Ecto neural progenitor cell (in vitro differentiated cells): ENCODE results near the gene SEC61B.

ENCODE experiments used
- DNase-seq: peaks from one replicate; pipeline ENCODE4 v3.0.0-alpha.2; 2018; ENCODE audit warnings: low spot score

The SEC61B gene

DNA sequence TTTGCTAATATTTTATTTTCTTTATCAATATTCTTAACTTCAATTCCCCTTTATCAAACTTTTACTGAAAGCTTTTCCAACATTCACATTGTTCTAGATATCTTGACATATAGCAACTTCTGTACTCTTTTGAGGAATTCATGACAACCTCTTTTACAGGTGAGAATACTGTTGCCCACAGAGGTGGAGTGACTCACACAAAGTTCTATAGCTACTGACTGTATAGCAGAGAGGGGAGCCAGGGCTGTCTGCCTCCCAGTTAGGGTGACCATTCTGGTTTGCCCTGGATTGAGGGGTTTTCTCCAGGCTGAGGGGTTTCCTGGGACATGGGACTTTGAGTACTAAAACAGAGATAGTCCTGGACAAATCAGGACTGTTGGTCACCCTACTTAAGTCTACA is 16.2 kb downstream of the SEC61B start:
- no peak for DNase-seq

GRCh38 chr9:99239341-99240060 is 17.4 kb downstream of the SEC61B start:
- DNase-seq = no peak

DNA sequence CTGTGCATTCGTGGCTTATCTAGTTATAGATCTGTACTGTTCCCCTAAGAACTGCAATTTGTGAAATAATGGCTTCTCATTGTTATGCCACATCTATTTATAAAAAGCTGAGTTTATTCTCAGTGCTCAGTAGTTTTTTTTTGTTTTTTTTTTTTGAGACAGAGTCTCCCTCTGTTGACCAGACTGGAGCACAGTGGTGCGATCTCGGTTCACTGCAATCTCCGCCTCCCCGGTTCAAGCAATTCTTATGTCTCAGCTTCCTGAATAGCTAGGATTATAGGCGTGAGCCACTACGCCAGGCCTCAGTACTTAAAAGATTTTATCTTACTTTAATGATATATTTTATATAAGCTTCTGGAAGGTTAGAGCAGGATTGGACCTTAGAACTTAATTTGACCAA is 19.0 kb downstream of the SEC61B start:
- no peak for DNase-seq

- no peak for DNase-seq
These were observed 22.5 kb downstream of the SEC61B start for GRCh38 chr9:99244344-99245260.

DNA sequence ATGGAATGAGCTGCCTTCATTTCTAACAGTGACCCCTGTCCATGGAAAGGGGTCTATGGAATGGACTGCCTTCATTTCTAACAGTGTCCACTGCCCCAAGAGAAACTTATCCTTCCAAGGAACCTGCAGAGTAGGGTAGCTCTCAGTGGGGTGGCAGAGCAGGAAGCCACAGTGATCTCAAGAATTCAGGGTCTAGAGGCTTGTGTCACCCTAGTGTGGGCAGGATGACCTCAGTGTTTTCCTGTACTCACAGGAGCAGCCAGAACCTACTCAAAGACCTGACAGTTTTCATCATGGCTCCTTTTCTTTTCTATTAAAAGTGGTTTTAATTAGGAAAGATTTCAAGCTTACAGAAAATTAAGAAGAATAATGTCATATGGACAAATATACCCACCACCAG is 27.5 kb downstream of the SEC61B start:
- DNase-seq = no peak

DNA sequence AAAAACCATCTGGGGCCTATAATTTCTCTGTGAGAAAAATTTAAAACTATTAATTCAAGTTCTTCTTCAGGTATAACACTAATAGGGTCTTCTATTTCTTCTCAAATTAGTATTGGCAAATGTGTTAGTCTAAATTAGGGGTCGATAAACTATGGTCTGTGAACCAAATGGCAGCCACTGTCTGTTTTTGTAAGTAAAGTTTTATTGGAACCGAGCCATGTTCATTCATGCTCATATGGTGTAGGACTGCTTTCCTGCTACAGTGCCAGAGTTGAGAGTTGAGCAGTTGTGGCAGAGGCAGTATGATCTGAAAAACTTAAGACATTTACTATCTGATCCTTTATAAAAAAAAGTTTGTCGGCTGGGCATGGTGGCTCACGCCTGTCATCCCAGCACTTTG is 29.1 kb downstream of the SEC61B start:
- no peak for DNase-seq

DNA sequence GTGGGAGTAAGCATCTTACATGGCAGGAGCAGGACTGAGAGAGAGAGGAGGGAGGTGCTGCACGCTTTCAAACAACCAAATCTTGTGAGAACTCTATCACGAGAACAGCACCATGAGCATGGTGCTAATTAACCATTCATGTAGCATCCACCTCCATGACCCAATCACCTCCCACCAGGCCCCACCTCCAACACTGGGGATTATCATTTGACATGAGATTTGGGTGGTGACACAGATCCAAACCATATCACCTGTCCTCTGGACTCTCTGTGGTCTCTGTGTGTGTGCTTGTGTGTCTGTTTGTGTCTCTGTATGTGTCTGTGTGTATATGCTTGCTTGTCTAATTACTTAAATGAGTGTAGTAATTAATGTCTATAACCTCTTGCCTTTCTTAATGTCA is 31.1 kb downstream of the SEC61B start:
- no peak for DNase-seq

- no peak for DNase-seq
These were observed 31.8 kb downstream of the SEC61B start for GRCh38 chr9:99253772-99254431.

- DNase-seq = no peak
These were observed 33.6 kb downstream of the SEC61B start for GRCh38 chr9:99255651-99256050.

GRCh38 chr9:99257723-99258389 is 35.8 kb downstream of the SEC61B start:
- no peak for DNase-seq

DNA sequence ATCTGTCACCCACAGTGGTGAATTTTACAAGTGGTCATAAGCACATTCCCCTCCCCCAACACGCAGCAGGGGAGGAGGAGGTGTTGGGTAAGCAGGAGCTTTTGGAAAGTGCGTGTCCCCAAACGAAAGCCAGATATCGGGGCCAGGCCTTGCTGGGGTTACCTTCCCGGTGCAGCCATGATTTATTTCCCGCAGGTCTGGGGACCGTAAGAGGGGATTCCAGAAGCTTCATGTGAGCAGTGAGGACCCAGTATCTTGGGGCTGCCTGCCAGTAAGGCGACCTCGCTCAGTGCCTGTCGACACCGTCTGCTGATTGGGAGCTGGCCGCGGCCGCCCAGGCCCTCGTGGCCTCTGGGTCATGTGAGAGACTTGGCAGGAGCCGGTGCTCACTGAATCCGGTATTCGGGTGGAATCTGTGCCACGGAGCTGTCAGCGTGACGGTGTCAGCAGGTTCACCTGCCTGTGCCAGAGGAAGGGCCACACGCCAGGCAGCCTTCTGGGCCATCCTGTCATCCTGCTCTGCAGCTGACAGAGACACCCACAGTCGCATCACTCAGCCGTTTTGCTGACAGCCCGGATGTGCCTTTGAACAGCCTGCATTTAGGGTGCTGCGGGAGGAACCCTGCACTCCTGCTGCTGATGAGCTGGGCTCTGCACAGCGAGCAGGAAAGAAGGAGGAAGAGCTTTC is 37.3 kb downstream of the SEC61B start:
- peak; percentile 54 for DNase-seq

DNA sequence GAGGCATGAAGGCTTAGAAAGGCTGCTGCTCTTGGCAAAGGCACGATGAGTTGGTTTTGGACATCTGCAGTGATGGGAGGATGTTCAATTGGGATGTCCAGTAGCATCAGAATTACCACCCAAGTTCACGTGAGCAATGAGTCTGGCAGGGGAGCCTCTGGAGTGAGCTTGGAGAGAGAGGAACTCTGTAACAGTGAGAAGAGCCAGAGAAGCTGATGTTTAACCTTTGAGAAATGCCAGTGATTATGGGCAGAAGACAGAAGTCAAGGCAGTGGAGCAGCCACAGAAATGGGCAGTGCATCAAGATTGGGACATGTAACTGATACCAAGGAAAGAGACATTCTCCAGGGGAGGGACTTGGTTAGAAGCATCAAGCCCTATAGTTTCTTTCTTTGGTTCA is 39.8 kb downstream of the SEC61B start:
- DNase-seq = no peak

GRCh38 chr9:99262949-99263418 is 40.9 kb downstream of the SEC61B start:
- no peak for DNase-seq

DNA sequence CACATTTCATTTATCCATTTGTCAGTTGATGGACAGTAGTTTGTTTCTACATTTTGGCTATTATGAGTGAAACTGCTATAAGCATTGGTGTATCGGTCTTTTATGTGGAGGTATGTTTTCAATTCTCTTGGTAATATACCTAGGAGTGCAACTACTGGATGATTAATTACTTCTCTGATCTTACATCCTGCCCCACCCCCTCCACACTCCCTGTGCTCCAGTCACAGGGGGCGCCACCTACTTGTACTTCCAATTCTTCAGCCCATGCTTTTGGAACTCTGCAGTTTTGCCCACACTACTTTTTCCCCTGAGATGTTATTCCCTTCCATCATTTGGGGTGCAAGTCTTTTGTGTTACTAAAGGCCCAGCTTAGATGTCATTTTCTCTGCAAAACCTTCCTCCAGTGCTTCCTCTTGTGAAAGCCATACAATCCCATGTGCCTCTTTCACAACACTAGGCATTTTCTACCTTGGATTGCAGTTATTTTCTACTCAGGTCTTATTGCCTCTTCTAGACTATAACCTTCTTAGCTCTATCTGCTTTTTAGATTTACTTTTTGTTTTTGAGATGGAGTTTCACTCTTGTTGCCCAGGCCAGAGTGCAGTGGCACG is 42.1 kb downstream of the SEC61B start:
- no peak for DNase-seq

DNA sequence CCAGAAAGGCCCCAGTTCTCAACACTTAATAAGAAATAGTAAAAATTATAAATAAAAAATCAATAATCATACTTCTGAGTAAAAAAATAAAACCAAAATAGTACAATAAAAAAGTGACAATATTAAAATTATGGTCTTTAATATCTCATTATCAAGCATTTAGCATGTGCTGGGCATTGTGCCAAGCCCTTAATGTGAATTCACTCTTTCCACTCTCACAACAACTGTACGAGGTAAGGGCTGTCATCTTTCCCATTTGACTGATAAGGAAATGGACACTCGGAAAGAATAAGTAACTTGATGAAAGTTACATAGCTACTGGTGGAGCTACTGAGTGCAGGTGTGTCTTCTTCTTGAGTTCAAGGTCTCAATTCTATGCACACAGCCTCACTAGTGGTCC is 43.6 kb downstream of the SEC61B start:
- DNase-seq = no peak

- peak; percentile 87 for DNase-seq
These were observed 44.4 kb downstream of the SEC61B start for GRCh38 chr9:99266255-99267023.

DNA sequence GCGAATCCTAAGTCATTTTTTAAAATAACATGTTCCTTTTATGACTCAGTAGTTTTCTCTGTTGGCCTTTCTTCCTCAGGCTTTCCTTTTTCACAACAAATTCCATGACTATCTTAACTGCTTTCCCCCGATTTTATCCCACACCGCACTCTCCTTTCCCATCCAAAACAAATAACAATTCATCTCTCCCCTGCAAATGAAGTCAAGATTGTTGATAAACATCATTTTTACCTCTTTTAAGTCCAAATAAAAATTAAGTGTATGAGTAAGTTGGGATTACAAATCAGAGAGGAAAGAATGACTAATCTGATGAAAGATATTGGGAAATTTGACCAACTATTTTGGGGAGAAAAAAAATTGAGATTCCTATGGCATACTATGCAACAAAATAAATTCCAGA is 47.3 kb downstream of the SEC61B start:
- no peak for DNase-seq

- no peak for DNase-seq
These were observed 48.4 kb downstream of the SEC61B start for GRCh38 chr9:99270491-99270890.

- DNase-seq = no peak
These were observed 50.8 kb downstream of the SEC61B start for GRCh38 chr9:99272836-99273235.

GRCh38 chr9:99274016-99274415 is 51.9 kb downstream of the SEC61B start:
- no peak for DNase-seq
